Measurements from ENCODE around the gene JHY. TPM values are rescaled to one million over a fixed set of nuclear protein-coding genes. Genes with fewer than 3 reads are reported as not detected.

JHY gene
- total RNA-seq (1 to 10 TPM; 4.3 to 4.9 TPM), polyA plus RNA-seq (7.6 TPM)

- Mint-ChIP-seq H3K36me3 (peaks cover 0 to 17% (median 7%) of the 10 kb centered on the region in 3 donors), H3K4me1 (peaks cover 37 to 58% (median 51%) of the 10 kb centered on the region in 3 donors), H3K9me3 (no peaks in the 10 kb centered on the region), H3K27ac (peak within 1 kb of the TSS; percentile 87 to 96 (median 94)), H3K4me3 (peak within 1 kb of the TSS; percentile 88 to 96 (median 90)), H3K27me3 (no peaks in the 10 kb centered on the region)
- H3K27ac ChIP-seq (ENCODE audit: low read depth, low read length): peak within 1 kb of the TSS; percentile 69
- CTCF ChIA-PET: no interaction called here
- peak within 1 kb of the TSS; percentile 83 for H3K4me3 ChIP-seq (ENCODE audit: low read length)
- H3K36me3 ChIP-seq (ENCODE audit: insufficient read depth, low read length): no peaks in the 10 kb centered on the region
- DNase-seq: peak in 2 of 5 donors; percentile 50 to 74
- H3K27me3 ChIP-seq (ENCODE audit: insufficient read depth, low read length, poor library complexity, severe bottlenecking): no peaks in the 10 kb centered on the region
- POLR2A ChIA-PET: interaction anchor here (1.6 to 2.0 kb wide), 2 partner anchors 29 to 180 kb away, joined by 5 to 7 read pairs; partner anchors contain the start of gene HSPA8
- no peaks in the 10 kb centered on the region for H3K9me3 ChIP-seq (ENCODE audit: low read length)
- peaks cover 11% of the 10 kb centered on the region for H3K4me1 ChIP-seq (ENCODE audit: insufficient read depth, low read length)
These were observed at the start of gene JHY for GRCh38 chr11:122882189-122882856. Gene JHY, plus strand, starts transcription at chr11:122882759. Its CDS starts 3,091 bp downstream, at chr11:122885850.

- peak overlapping the region in 6 of 8 donors; percentile 38 to 74 (median 62) for H3K27ac Mint-ChIP-seq
- no peak for DNase-seq
- H3K27ac ChIP-seq (ENCODE audit: low read depth, low read length): no peak overlapping the region
- H3K4me1 ChIP-seq (ENCODE audit: insufficient read depth, low read length): peaks cover 15% of the 10 kb centered on the region
- H3K36me3 Mint-ChIP-seq: peaks cover 0 to 3% (median 0%) of the 10 kb centered on the region in 3 donors
- no peaks in the 10 kb centered on the region for H3K27me3 Mint-ChIP-seq
- H3K4me3 Mint-ChIP-seq: no peak overlapping the region
- ChIA-PET CTCF (interaction anchor here (1.2 to 5.2 kb wide), 9 partner anchors 11 to 189 kb away, joined by 3 to 75 read pairs (median 6); no protein-coding TSS in a partner anchor), POLR2A (interaction anchor here (0.6 to 3.5 kb wide), 3 partner anchors 10 to 176 kb away, joined by 3 to 23 read pairs (median 4); no protein-coding TSS in a partner anchor)
- H3K4me3 ChIP-seq (ENCODE audit: low read length): no peak overlapping the region
- H3K27me3 ChIP-seq (ENCODE audit: insufficient read depth, low read length, poor library complexity, severe bottlenecking): no peaks in the 10 kb centered on the region
- H3K9me3 ChIP-seq (ENCODE audit: low read length): no peaks in the 10 kb centered on the region
- H3K9me3 Mint-ChIP-seq: peaks cover 0 to 3% (median 0%) of the 10 kb centered on the region in 5 donors
- H3K36me3 ChIP-seq (ENCODE audit: insufficient read depth, low read length): no peaks in the 10 kb centered on the region
- H3K4me1 Mint-ChIP-seq: peaks cover 53 to 62% (median 55%) of the 10 kb centered on the region in 3 donors
These were observed 48.6 kb upstream of the JHY start for GRCh38 chr11:122833846-122834464.

DNA sequence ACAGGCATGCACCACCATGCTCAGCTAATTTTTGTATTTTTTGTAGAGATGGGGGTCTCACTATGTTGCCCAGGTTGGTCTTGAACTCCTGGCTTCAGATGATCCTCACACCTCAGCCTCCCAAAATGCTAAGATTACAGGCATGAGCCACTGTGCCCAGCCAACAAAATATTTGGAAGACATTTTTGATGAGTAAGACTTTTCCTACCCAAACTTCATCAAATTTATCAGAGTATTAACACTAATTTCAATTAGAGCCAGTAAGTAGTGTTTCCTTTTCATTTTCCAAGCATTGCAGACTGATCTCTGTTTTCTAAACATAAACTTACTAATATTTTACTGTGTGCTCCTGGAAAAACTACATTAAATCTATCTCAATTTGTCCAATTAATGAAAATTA lies 45.6 kb upstream of the JHY start:
- Histone ChIP-seq H3K27me3 (ENCODE audit: insufficient read depth, low read length, poor library complexity, severe bottlenecking) (no peaks in the 10 kb centered on the region), H3K4me3 (ENCODE audit: low read length) (no peak overlapping the region), H3K4me1 (ENCODE audit: insufficient read depth, low read length) (peaks cover 27% of the 10 kb centered on the region), H3K27ac (ENCODE audit: low read depth, low read length) (no peak overlapping the region), H3K36me3 (ENCODE audit: insufficient read depth, low read length) (no peaks in the 10 kb centered on the region), H3K9me3 (ENCODE audit: low read length) (no peaks in the 10 kb centered on the region)
- H3K36me3 Mint-ChIP-seq: peaks cover 0 to 8% (median 0%) of the 10 kb centered on the region in 3 donors
- peak overlapping the region in 7 of 8 donors; percentile 21 to 87 (median 48) for H3K27ac Mint-ChIP-seq
- ChIA-PET POLR2A (interaction anchor here (0.5 kb wide), 1 partner anchor 205 kb away, joined by 3 read pairs; no protein-coding TSS in a partner anchor), CTCF (interaction anchor here (1.0 to 5.2 kb wide), 5 partner anchors 8 to 40 kb away, joined by 3 to 75 read pairs (median 4); no protein-coding TSS in a partner anchor)
- peaks cover 0 to 1% (median 0%) of the 10 kb centered on the region in 5 donors for H3K9me3 Mint-ChIP-seq
- H3K27me3 Mint-ChIP-seq: no peaks in the 10 kb centered on the region
- peaks cover 69 to 77% (median 69%) of the 10 kb centered on the region in 3 donors for H3K4me1 Mint-ChIP-seq
- peak overlapping the region in 2 of 7 donors; percentile 38 to 48 for H3K4me3 Mint-ChIP-seq
- no peak for DNase-seq

DNA sequence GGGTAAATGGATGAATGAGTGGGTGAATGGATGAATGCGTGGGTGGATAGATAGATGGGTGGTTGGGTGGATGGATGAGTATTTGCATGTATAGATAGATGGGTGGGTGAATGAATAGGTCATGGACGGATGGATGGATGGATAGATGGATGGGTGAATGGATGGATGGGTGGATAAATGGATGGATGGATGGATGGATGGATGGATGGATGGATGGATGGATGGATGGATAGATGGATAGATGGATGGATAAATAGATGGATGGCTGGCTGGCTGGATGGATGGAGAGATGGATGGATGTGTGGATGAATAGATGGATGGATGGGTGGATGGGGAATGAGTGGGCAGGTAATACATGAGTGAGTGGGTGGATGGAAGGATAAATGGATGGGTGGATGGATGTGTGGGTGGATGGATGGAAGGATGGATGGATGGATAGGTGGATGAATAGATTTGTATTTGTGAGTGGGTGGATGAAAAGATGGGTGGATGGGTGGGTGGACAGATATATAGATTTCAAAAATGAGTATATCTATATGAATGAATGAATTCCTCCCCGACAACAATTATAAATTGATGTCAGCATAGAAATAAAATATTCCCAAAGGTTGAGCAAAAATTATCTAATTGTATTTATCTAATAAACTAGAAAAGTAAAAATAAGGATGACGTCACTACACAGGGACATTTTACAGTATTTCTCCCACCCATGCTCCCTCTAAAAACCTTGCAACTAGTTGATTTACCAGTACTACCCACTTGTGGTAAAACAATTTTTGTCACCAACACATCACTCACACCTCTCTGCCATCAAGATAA lies 44.8 kb upstream of the JHY start:
- Histone ChIP-seq H3K27me3 (ENCODE audit: insufficient read depth, low read length, poor library complexity, severe bottlenecking) (no peaks in the 10 kb centered on the region), H3K27ac (ENCODE audit: low read depth, low read length) (no peak overlapping the region), H3K9me3 (ENCODE audit: low read length) (no peaks in the 10 kb centered on the region), H3K36me3 (ENCODE audit: insufficient read depth, low read length) (no peaks in the 10 kb centered on the region), H3K4me1 (ENCODE audit: insufficient read depth, low read length) (peaks cover 34% of the 10 kb centered on the region), H3K4me3 (ENCODE audit: low read length) (no peak overlapping the region)
- no peak for DNase-seq
- Mint-ChIP-seq H3K9me3 (peaks cover 0 to 1% (median 0%) of the 10 kb centered on the region in 5 donors), H3K27me3 (no peaks in the 10 kb centered on the region), H3K36me3 (peaks cover 0 to 12% (median 0%) of the 10 kb centered on the region in 3 donors), H3K4me1 (peaks cover 68 to 78% (median 69%) of the 10 kb centered on the region in 3 donors), H3K4me3 (peak overlapping the region; percentile 78 to 93 (median 83)), H3K27ac (peak overlapping the region; percentile 83 to 95 (median 88))
- POLR2A ChIA-PET: interaction anchor here (1.0 to 4.4 kb wide), 9 partner anchors 9 to 224 kb away, joined by 3 to 99 read pairs (median 4); partner anchors contain the start of gene HSPA8
- CTCF ChIA-PET: interaction anchor here (0.9 to 7.9 kb wide), 10 partner anchors 10 to 226 kb away, joined by 3 to 166 read pairs (median 4); partner anchors contain the start of gene UBASH3B

DNA sequence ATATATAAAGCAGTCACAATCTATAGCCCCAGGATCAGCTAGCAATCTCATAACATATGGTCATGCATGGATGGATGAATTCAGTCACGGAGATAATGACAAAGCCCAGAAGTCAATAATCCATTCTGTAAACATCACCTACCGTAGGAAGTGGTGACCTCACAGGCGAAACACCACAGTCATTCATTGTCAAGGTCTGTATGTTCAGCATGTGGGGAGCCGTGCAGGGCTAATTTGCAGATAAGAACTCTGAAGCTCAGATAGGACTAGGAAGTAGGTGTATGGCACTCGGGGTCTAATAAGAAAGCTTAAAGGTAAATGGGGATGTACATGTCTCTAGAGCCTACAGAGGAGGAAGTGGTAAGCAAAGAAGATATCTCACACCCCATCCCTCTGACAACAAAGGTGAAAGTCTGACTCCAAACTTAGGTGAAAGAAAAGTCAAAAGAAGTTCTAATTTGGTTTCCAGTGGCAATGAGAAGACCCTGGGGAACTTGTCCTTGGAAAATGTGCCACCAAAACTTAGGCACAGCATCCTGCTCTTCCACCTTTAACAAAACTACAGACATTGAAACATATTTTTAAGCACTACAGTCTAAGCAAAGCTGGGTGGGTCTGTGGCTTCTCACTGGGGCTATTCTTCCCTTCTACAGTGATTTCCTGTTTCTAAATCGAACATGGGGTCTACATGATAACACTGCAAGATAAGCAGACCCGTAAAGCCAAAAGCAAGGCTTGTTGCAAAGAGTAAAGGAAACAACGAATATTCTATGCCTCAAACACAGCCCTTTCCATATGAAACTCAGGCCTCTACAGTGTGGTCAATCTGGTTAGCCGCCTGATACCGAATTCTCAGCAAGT lies 39.0 kb upstream of the JHY start:
- ChIA-PET CTCF (interaction anchor here (1.0 to 7.9 kb wide), 8 partner anchors 7 to 64 kb away, joined by 3 to 166 read pairs (median 4); no protein-coding TSS in a partner anchor), POLR2A (interaction anchor here (1.1 to 4.5 kb wide), 4 partner anchors 9 to 219 kb away, joined by 4 to 41 read pairs (median 17); partner anchors contain the start of gene HSPA8)
- peak overlapping the region; percentile 74 for H3K27ac ChIP-seq (ENCODE audit: low read depth, low read length)
- Mint-ChIP-seq H3K4me1 (peaks cover 81 to 85% (median 85%) of the 10 kb centered on the region in 3 donors), H3K27me3 (no peaks in the 10 kb centered on the region), H3K36me3 (peaks cover 3 to 13% (median 6%) of the 10 kb centered on the region in 3 donors), H3K4me3 (peak overlapping the region; percentile 57 to 81 (median 73)), H3K27ac (peak overlapping the region; percentile 90 to 96 (median 94)), H3K9me3 (peaks cover 0 to 1% (median 0%) of the 10 kb centered on the region in 5 donors)
- H3K27me3 ChIP-seq (ENCODE audit: insufficient read depth, low read length, poor library complexity, severe bottlenecking): no peaks in the 10 kb centered on the region
- peak; percentile 45 to 88 (median 76) for DNase-seq
- H3K4me3 ChIP-seq (ENCODE audit: low read length): peak overlapping the region; percentile 34
- no peaks in the 10 kb centered on the region for H3K36me3 ChIP-seq (ENCODE audit: insufficient read depth, low read length)
- H3K9me3 ChIP-seq (ENCODE audit: low read length): no peaks in the 10 kb centered on the region
- H3K4me1 ChIP-seq (ENCODE audit: insufficient read depth, low read length): peaks cover 76% of the 10 kb centered on the region

DNA sequence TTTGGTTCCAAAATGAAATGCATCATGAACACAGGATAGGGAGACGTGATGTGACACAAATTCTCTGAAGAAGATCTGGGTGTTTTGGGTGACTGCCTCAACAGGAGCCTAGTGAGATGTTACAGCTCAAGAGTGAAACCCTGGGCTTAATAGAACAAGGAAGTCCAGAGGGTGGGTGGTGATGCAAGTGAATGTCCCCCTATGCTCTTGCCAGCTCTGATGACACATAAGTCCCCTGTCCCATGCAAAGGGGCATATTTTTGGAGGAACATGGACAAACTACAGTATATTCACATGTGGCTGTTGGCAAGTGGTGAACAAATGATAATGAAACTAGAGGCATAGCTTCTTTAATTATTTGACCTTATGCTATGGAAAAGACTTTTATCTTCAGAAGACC lies 35.1 kb upstream of the JHY start:
- no peak for DNase-seq
- H3K27me3 Mint-ChIP-seq: no peaks in the 10 kb centered on the region
- peak overlapping the region; percentile 11 to 88 (median 69) for H3K4me3 Mint-ChIP-seq
- peaks cover 94 to 99% (median 98%) of the 10 kb centered on the region in 3 donors for H3K4me1 Mint-ChIP-seq
- no peaks in the 10 kb centered on the region for H3K9me3 ChIP-seq (ENCODE audit: low read length)
- no peaks in the 10 kb centered on the region for H3K9me3 Mint-ChIP-seq
- H3K4me3 ChIP-seq (ENCODE audit: low read length): no peak overlapping the region
- H3K36me3 ChIP-seq (ENCODE audit: insufficient read depth, low read length): no peaks in the 10 kb centered on the region
- peaks cover 94% of the 10 kb centered on the region for H3K4me1 ChIP-seq (ENCODE audit: insufficient read depth, low read length)
- H3K27ac Mint-ChIP-seq: peak overlapping the region; percentile 86 to 98 (median 92)
- no peak overlapping the region for H3K27ac ChIP-seq (ENCODE audit: low read depth, low read length)
- no peaks in the 10 kb centered on the region for H3K27me3 ChIP-seq (ENCODE audit: insufficient read depth, low read length, poor library complexity, severe bottlenecking)
- ChIA-PET CTCF (interaction anchor here (1.4 to 3.6 kb wide), 4 partner anchors 8 to 215 kb away, joined by 3 to 28 read pairs (median 7); partner anchors contain the start of gene CRTAM), POLR2A (interaction anchor here (1.1 kb wide), 1 partner anchor 9 kb away, joined by 8 read pairs; the partner anchor contains the start of gene CRTAM)
- peaks cover 6 to 24% (median 21%) of the 10 kb centered on the region in 3 donors for H3K36me3 Mint-ChIP-seq

All from CD8-positive, alpha-beta memory T cell (primary cell).